Skeletal muscle tissue (tissue), 2 donors: ENCODE data around the gene ENTPD7. TPM values are rescaled to one million over a fixed set of nuclear protein-coding genes. Genes with fewer than 3 reads are reported as not detected.

Experiments
- small RNA-seq: library from RNA; depleted of rRNA; stranded (forward); fragments of <200 nt; gene quantifications from one replicate; pipeline ENCODE3, GENCODE V24; 2014
- total RNA-seq: library from RNA; depleted of rRNA; stranded (reverse); fragments of >200 nt; gene quantifications from one replicate; pipeline ENCODE4 v1.2.3, GENCODE V29; 2014

Gene ENTPD7
- total RNA-seq, 1 donor from 2014 or later, result 4.7 TPM

Small RNA genes within 50 kb of the gene (small RNA-seq; reads per million reads assigned to genes)
- not detected for gene AL133353.1

Other genes starting within 250 kb of the ENTPD7 start
- 27.1 TPM for gene GOT1, start 228.9 kb upstream of the ENTPD7 start, total RNA-seq
- gene NKX2-3, start 126.6 kb upstream of the ENTPD7 start, total RNA-seq, result 1.0 TPM
- 15.7 TPM for gene SLC25A28, start 39.1 kb upstream of the ENTPD7 start, total RNA-seq
- gene COX15, start 72.6 kb downstream of the ENTPD7 start, total RNA-seq, result 30.3 TPM
- 19.3 TPM for gene CUTC, start 72.7 kb downstream of the ENTPD7 start, total RNA-seq
- gene ABCC2, start 123.1 kb downstream of the ENTPD7 start, total RNA-seq, result 1.6 TPM